Measurements from ENCODE around the gene ZNRF4. TPM values are rescaled to one million over a fixed set of nuclear protein-coding genes. Genes with fewer than 3 reads are reported as not detected.

Gene ZNRF4
- total RNA-seq, 1 experiment from 2014 or later, result not detected

GRCh38 chr19:5450482-5451126 is 4.6 kb upstream of the ZNRF4 start:
- H3K4me3 Mint-ChIP-seq, result no peak overlapping the region
- TF ChIP-seq FOXK1 (CRISPR knock-in tag; IDR thresholded peaks at IDR 0.05) (no peak), TP53 (CRISPR knock-in tag; IDR thresholded peaks at IDR 0.05) (no peak), FOXP1 (CRISPR knock-in tag; IDR thresholded peaks at IDR 0.05; ENCODE audit: borderline replicate concordance) (no peak), NFATC4 (CRISPR knock-in tag; IDR thresholded peaks at IDR 0.05) (no peak), ZNF281 (CRISPR knock-in tag; IDR thresholded peaks at IDR 0.05) (no peak), HMGXB4 (CRISPR knock-in tag; IDR thresholded peaks at IDR 0.05) (no peak), ZSCAN18 (CRISPR knock-in tag; IDR thresholded peaks at IDR 0.05) (no peak), ZNF512 (CRISPR knock-in tag; IDR thresholded peaks at IDR 0.05; ENCODE audit: borderline replicate concordance) (no peak)
- TF ChIP-seq, protein P1, sequence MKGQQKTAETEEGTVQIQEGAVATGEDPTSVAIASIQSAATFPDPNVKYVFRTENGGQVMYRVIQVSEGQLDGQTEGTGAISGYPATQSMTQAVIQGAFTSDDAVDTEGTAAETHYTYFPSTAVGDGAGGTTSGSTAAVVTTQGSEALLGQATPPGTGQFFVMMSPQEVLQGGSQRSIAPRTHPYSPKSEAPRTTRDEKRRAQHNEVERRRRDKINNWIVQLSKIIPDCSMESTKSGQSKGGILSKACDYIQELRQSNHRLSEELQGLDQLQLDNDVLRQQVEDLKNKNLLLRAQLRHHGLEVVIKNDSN (CRISPR knock-in tag; IDR thresholded peaks at IDR 0.05), result no peak
- no peak for DNase-seq (ENCODE audit: low spot score)
- peaks cover 2% of the 10 kb centered on the region; the same call in 1 of the 2 replicates for H3K4me1 Mint-ChIP-seq
- peaks cover 18% of the 10 kb centered on the region for H3K27me3 Mint-ChIP-seq (ENCODE audit: low read depth)
- ChIA-PET CTCF (no interaction called here), POLR2A (no interaction called here)
- peaks cover 5% of the 10 kb centered on the region for H3K9me3 Mint-ChIP-seq
- no peak for ATAC-seq
- no peaks in the 10 kb centered on the region for H3K36me3 Mint-ChIP-seq
- H3K27ac Mint-ChIP-seq, result no peak overlapping the region

DNA sequence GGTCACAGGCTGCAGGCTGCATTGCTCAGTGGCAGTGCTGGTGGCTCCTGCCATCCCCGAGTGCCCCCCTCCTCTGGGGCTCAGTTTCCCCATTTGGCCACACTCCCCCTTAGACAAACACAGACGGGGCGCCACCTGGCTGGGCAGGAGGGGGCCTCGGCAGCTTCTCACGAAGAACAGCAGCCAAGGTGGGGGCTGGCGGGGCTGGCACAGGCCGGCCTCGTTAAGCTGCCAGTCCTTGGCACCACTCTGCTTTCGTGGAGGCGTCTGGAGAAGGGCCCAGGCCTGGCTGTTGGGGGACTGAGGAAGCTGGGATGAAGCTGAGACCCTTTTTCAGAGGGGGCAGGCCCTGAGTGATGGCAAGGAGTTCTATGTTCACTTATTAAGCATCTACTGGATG is 3.7 kb upstream of the ZNRF4 start:
- Mint-ChIP-seq H3K4me1 (peaks cover 2% of the 10 kb centered on the region; the same call in 1 of the 2 replicates), H3K36me3 (no peaks in the 10 kb centered on the region), H3K4me3 (no peak overlapping the region), H3K27me3 (ENCODE audit: low read depth) (peaks cover 18% of the 10 kb centered on the region), H3K27ac (no peak overlapping the region), H3K9me3 (peaks cover 5% of the 10 kb centered on the region)
- CTCF ChIA-PET, result no interaction called here
- DNase-seq (ENCODE audit: low spot score) (no peak), ATAC-seq (no peak)
- POLR2A ChIA-PET, result no interaction called here
- TF ChIP-seq NFE2L1 (CRISPR knock-in tag; IDR thresholded peaks at IDR 0.05), result no peak
- TF ChIP-seq PRDM15 (CRISPR knock-in tag; IDR thresholded peaks at IDR 0.05), result no peak
- no peak for TF ChIP-seq CREM (CRISPR knock-in tag; IDR thresholded peaks at IDR 0.05)
- TF ChIP-seq FOXP4 (CRISPR knock-in tag; IDR thresholded peaks at IDR 0.05), result no peak
- TF ChIP-seq, protein P2, sequence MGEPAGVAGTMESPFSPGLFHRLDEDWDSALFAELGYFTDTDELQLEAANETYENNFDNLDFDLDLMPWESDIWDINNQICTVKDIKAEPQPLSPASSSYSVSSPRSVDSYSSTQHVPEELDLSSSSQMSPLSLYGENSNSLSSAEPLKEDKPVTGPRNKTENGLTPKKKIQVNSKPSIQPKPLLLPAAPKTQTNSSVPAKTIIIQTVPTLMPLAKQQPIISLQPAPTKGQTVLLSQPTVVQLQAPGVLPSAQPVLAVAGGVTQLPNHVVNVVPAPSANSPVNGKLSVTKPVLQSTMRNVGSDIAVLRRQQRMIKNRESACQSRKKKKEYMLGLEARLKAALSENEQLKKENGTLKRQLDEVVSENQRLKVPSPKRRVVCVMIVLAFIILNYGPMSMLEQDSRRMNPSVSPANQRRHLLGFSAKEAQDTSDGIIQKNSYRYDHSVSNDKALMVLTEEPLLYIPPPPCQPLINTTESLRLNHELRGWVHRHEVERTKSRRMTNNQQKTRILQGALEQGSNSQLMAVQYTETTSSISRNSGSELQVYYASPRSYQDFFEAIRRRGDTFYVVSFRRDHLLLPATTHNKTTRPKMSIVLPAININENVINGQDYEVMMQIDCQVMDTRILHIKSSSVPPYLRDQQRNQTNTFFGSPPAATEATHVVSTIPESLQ (CRISPR knock-in tag; IDR thresholded peaks at IDR 0.05), result no peak
- TF ChIP-seq RELA (CRISPR knock-in tag; IDR thresholded peaks at IDR 0.05; ENCODE audit: borderline replicate concordance), result no peak
- TF ChIP-seq FOXK1 (CRISPR knock-in tag; IDR thresholded peaks at IDR 0.05), result no peak
- TF ChIP-seq, protein P3, sequence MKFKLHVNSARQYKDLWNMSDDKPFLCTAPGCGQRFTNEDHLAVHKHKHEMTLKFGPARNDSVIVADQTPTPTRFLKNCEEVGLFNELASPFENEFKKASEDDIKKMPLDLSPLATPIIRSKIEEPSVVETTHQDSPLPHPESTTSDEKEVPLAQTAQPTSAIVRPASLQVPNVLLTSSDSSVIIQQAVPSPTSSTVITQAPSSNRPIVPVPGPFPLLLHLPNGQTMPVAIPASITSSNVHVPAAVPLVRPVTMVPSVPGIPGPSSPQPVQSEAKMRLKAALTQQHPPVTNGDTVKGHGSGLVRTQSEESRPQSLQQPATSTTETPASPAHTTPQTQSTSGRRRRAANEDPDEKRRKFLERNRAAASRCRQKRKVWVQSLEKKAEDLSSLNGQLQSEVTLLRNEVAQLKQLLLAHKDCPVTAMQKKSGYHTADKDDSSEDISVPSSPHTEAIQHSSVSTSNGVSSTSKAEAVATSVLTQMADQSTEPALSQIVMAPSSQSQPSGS (CRISPR knock-in tag; IDR thresholded peaks at IDR 0.05; ENCODE audit: borderline replicate concordance, low read depth), result no peak

All from WTC11 (cell line).